Endodermal cell (in vitro differentiated cells): Measurements from ENCODE around the gene OTOR. TPM values are rescaled to one million over a fixed set of nuclear protein-coding genes. Genes with fewer than 3 reads are reported as not detected.
A peak's percentile ranks its signal among the peaks of the same experiment; 100 is the strongest.

Experiments used
- DNase-seq: peaks from one replicate; pipeline ENCODE4 v3.0.0-alpha.2; 2017
- H3K27ac ChIP-seq: 2 replicates; pipeline ENCODE4 v1.5.1; 2013; ENCODE audit warnings: mild to moderate bottlenecking, low read depth, low read length, moderate library complexity
- H3K27me3 ChIP-seq: 2 replicates; pipeline ENCODE4 v1.6.1; 2013; ENCODE audit warnings: mild to moderate bottlenecking, low read length, moderate library complexity; ENCODE audit not compliant: insufficient read depth, control insufficient read depth, poor library complexity, severe bottlenecking
- H3K36me3 ChIP-seq: 2 replicates; pipeline ENCODE4 v1.7.0; 2013; ENCODE audit warnings: mild to moderate bottlenecking, low read length, moderate library complexity; ENCODE audit not compliant: control insufficient read depth, insufficient read depth
- H3K4me1 ChIP-seq: one replicate; pipeline ENCODE4 v1.7.0; 2013; ENCODE audit warnings: low read length; ENCODE audit not compliant: control insufficient read depth, insufficient read depth
- H3K4me3 ChIP-seq: 2 replicates; pipeline ENCODE4 v1.5.1; 2013; ENCODE audit warnings: mild to moderate bottlenecking, low read length, moderate library complexity
- H3K9ac ChIP-seq: 2 replicates; pipeline ENCODE4 v1.6.1; 2013; ENCODE audit warnings: mild to moderate bottlenecking, low read length, moderate library complexity; ENCODE audit not compliant: poor library complexity, severe bottlenecking; ENCODE audit errors: extremely low read depth
- H3K9me3 ChIP-seq: 2 replicates; pipeline ENCODE4 v1.6.1; 2013; ENCODE audit warnings: mild to moderate bottlenecking, low read length, moderate library complexity; ENCODE audit not compliant: control insufficient read depth
- H3K27ac Mint-ChIP-seq: 2 replicates; pipeline ENCODE4 v1.8.0; 2020; ENCODE audit warnings: mixed read lengths
- H3K27me3 Mint-ChIP-seq: 2 replicates; pipeline ENCODE4 v1.8.0; 2021; ENCODE audit warnings: mild to moderate bottlenecking, mixed read lengths; ENCODE audit not compliant: insufficient read depth
- H3K36me3 Mint-ChIP-seq: 2 replicates; pipeline ENCODE4 v1.8.0; 2020; ENCODE audit warnings: low read depth, mixed read lengths
- H3K4me1 Mint-ChIP-seq: 2 replicates; pipeline ENCODE4 v1.8.0; 2020; ENCODE audit warnings: mixed read lengths
- H3K4me3 Mint-ChIP-seq: 2 replicates; pipeline ENCODE4 v1.8.0; 2020; ENCODE audit warnings: mild to moderate bottlenecking, moderate library complexity, mixed read lengths
- H3K9me3 Mint-ChIP-seq: 2 replicates; pipeline ENCODE4 v1.8.0; 2020; ENCODE audit warnings: mild to moderate bottlenecking, mixed read lengths
- CTCF ChIP-seq: fragments of 200-600 bp; sonication (generic); conservative IDR thresholded peaks from 2 replicates; pipeline ENCODE4 v1.5.0; 2021; ENCODE audit warnings: antibody characterized with exemption, mild to moderate bottlenecking
- WGBS, 2 experiments: methylation state at CpG; one replicate each; pipeline versions ENCODE4 v1.1.5 to v1.1.7; 2013; ENCODE audit warnings: missing lambda C conversion rate in 2 of 2, mixed read lengths in 1 of 2; ENCODE audit not compliant: insufficient coverage in 1 of 2, insufficient read length in 1 of 2; 5-methylcytosine and 5-hydroxymethylcytosine counted together
- total RNA-seq, 2 donors: library from RNA; stranded (reverse); fragmentation: NEBNext Ultra II Directional in 1 of 2; extraction: Animal tissue kit (Norgen Biotek cat#: 25700) in 1 of 2; gene quantifications; 2 replicates in 1 of 2; 3 replicates in 1 of 2; pipeline ENCODE4 v1.2.1, GENCODE V29; 2021

Gene OTOR
- total RNA-seq, 2 donors from 2014 or later = not detected

- H3K27me3 Mint-ChIP-seq = no peaks in the 10 kb centered on the region
- peak; percentile 90 for TF ChIP-seq CTCF
- H3K4me3 ChIP-seq = no peak overlapping the region
- no peaks in the 10 kb centered on the region for H3K36me3 ChIP-seq
- H3K9ac ChIP-seq = no peak overlapping the region
- WGBS, 2 experiments = 7% methylated on average over 2 of the region's 3 CpGs; no CpG with 5 or more reads in 1 of the 2 experiments
- no peaks in the 10 kb centered on the region for H3K9me3 ChIP-seq
- peaks cover 7% of the 10 kb centered on the region for H3K9me3 Mint-ChIP-seq
- H3K27ac Mint-ChIP-seq = no peak overlapping the region
- H3K4me1 Mint-ChIP-seq = peaks cover 15% of the 10 kb centered on the region
- no peaks in the 10 kb centered on the region for H3K4me1 ChIP-seq
- no peak overlapping the region for H3K4me3 Mint-ChIP-seq
- DNase-seq = peak; percentile 83
- H3K27me3 ChIP-seq = no peaks in the 10 kb centered on the region
- H3K36me3 Mint-ChIP-seq = no peaks in the 10 kb centered on the region
- H3K27ac ChIP-seq = no peak overlapping the region
These were observed 13.2 kb downstream of the OTOR start for GRCh38 chr20:16761305-16761829.

- Mint-ChIP-seq H3K27ac (no peak overlapping the region), H3K4me3 (no peak overlapping the region), H3K4me1 (peaks cover 15% of the 10 kb centered on the region), H3K36me3 (no peaks in the 10 kb centered on the region), H3K27me3 (no peaks in the 10 kb centered on the region), H3K9me3 (peaks cover 6% of the 10 kb centered on the region)
- H3K9ac ChIP-seq = no peak overlapping the region
- no peak for DNase-seq
- no peaks in the 10 kb centered on the region for H3K27me3 ChIP-seq
- no peak for TF ChIP-seq CTCF
- no peak overlapping the region for H3K4me3 ChIP-seq
- H3K36me3 ChIP-seq = no peaks in the 10 kb centered on the region
- H3K27ac ChIP-seq = no peak overlapping the region
- H3K9me3 ChIP-seq = no peaks in the 10 kb centered on the region
- WGBS, 2 experiments = 70 to 100% methylated on average over 1 to 4 of the region's 4 CpGs
- H3K4me1 ChIP-seq = no peaks in the 10 kb centered on the region
These were observed 16.4 kb downstream of the OTOR start for GRCh38 chr20:16764560-16764959.

GRCh38 chr20:16771213-16771612 is 23.1 kb downstream of the OTOR start:
- no peaks in the 10 kb centered on the region for H3K27me3 ChIP-seq
- Mint-ChIP-seq H3K4me3 (no peak overlapping the region), H3K4me1 (no peaks in the 10 kb centered on the region), H3K36me3 (no peaks in the 10 kb centered on the region), H3K27ac (no peak overlapping the region), H3K27me3 (no peaks in the 10 kb centered on the region), H3K9me3 (peaks cover 2% of the 10 kb centered on the region)
- no peaks in the 10 kb centered on the region for H3K36me3 ChIP-seq
- DNase-seq = no peak
- H3K9ac ChIP-seq = no peak overlapping the region
- H3K4me1 ChIP-seq = no peaks in the 10 kb centered on the region
- no peak for TF ChIP-seq CTCF
- no peak overlapping the region for H3K27ac ChIP-seq
- H3K4me3 ChIP-seq = no peak overlapping the region
- H3K9me3 ChIP-seq = no peaks in the 10 kb centered on the region
